Fibroblast of skin of abdomen (primary cell): ENCODE data around the gene TBC1D22B.

Source experiments
- DNase-seq: peaks from one replicate; pipeline ENCODE4 v3.0.0-alpha.2; 2013

The TBC1D22B gene

DNA sequence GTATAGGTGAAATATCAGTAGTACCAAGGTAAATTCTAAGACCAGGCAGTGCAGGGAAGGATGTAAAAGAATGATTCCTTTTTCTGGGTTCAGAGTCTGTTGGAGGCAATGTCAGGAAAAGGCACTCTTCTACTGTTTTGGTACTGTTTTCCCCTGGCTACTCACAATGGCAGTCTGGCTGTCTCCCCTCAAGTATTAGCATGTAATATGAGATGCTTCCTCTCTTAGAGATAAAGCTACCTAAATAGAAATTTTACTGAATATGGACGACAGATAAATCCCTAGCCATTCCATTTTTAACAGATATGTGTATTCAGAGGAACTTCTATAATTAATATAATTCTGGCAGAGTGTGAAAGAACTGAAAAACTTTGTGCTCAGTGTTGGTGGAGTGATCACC is 99.7 kb downstream of the TBC1D22B start:
- no peak for DNase-seq

DNA sequence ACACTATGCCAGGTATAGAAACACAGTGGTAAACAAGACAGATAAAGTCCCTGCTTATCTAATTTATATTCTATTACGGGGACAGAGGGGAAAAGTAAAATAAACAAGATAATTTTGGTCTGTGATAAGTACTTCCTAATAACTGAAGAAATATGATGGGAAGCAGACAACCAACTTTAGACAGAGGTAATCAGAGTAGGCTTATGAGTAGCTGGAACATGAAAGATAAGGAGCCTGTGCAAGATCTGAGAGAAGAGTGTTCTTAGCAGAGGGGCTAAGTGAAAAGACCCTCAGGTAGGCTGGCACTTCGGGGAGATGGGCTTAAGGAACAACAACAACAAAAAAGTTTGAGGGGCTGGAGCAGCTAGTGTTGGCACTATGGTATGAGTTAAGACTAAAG is 100.3 kb downstream of the TBC1D22B start:
- no peak for DNase-seq

GRCh38 chr6:37359039-37359438 is 101.5 kb downstream of the TBC1D22B start:
- no peak for DNase-seq

DNA sequence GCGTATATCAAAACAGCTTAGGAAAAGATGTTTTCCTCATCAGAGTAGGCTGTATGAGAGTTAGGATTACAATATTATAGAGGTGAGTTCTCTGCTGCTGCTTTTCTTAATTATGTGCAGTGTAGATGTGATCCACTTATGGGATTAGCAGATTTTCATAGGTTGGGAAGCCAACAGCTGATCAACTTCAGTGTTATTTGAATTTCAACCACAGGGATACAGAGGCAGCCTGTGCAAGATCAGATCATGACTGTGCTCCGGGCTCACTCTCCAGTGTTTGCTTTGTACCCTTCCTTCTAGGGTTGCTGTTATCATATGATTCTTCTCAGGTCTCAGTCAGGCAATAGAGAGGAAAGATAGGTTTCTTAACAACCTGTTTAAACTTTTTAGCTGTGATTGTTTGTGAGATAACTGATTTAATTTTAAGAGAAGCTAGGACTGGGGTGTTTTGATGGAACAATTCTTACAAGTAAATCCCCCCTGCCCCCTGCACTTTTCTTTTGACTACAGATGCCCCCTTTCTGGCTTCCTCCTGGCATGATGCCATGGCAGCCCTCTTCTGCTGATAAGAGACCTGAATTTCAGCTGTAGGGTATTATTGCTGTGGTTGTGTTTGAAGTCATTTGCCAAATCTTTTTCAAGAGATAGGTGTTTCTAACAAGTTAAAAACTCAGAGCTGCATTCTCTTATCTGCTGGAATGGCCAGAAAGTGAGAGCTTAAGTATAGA is 104.7 kb downstream of the TBC1D22B start:
- no peak for DNase-seq

- DNase-seq = peak; percentile 23
Observed at GRCh38 chr6:37365791-37366190, 108.2 kb downstream of the TBC1D22B start.

DNA sequence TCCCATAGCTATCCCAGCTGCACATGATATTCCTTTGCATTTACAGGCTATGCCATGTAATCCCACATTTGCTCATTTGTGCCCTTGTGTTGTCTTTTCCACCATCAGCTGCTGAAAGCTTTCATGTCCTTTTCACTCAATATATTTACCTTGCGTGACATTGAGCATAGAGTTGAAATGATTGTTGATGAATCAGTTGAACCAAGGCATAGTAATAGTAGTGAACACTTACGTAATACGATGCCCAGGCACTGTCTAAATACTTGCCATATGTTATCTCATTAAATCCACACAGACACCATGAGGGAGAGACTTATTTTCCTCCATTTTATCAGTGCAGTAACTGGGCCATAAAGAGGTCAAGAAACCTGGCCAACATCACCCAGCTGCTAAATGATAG is 109.3 kb downstream of the TBC1D22B start:
- DNase-seq = peak; percentile 4

DNA sequence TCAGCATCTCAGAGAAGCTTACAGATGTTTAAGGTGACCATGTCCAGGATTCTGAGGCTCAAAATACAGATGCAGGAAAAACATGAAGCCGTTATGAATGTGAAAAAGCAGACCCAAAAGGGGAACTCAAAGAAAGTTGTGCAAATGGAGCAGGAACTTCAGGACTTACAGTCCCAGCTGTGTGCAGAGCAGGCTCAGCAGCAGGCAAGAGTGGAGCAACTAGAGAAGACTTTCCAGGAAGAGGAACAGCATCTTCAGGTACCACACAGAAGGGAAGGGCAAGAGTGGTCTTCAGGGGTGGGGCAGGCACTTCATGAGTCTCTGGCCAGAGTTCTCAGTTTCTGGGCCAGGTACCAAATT is 111.4 kb downstream of the TBC1D22B start:
- DNase-seq = no peak

- no peak for DNase-seq
Observed at GRCh38 chr6:37369321-37370201, 112.0 kb downstream of the TBC1D22B start.

- DNase-seq = no peak
Observed at GRCh38 chr6:37371154-37372083, 113.8 kb downstream of the TBC1D22B start.

GRCh38 chr6:37372116-37372515 is 114.5 kb downstream of the TBC1D22B start:
- DNase-seq = no peak

DNA sequence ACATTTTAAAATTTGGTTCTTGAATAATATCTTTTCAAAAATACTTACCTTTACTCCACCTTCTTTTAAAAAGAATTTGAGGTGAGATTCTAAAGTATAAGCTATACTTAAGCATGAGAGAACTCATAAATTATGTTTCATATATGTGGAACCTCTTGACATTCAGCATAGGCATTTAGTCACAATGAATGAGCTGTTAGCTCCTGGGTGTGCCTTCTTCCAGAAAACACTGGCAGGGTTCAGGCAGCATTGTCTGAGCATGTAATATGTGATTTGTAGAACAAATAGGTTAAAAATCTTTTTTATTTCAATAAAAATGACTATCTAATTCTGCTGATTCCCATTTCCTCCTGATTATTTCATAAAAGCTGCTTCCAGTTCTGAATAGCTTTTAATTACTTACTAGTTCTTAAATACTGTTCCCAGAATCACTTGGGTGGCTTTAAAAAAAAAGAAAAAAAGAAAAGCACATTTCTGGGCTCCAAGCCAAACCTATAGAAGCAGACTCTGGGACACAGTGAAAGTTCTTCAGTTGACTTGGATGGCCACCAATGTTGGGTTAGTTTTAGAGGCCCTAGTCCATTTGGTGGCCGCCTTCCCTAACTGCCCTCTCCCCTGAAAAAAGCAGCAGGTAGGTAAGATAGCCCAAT is 116.4 kb downstream of the TBC1D22B start:
- DNase-seq = no peak

- no peak for DNase-seq
Observed at GRCh38 chr6:37375376-37375775, 117.8 kb downstream of the TBC1D22B start.

- DNase-seq = no peak
Observed at GRCh38 chr6:37376078-37376743, 118.6 kb downstream of the TBC1D22B start.

DNA sequence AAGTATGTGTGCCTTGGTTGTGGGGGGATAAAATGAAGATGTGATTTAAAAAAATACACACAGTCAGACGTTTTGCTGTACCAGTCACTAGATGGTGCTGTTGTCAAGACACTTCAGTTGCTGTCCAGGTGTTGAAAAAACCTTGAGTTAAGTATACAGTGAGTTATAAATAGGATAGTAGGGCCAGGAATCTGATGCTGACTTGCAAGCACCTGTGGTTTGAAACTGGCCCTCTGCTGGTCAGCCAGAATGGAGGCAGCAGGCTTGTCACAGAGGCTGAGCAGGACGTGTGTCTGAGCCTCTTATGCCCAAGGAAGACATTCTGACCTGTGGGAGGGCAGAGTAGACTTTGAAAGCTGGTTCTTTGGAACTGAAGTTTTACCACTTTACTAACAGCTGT is 124.0 kb downstream of the TBC1D22B start:
- DNase-seq = peak; percentile 35
